Lower leg skin (tissue), 3 donors: ENCODE data around the gene BIRC7.

Source experiments
- POLR2A ChIP-seq, 2 donors: fragments of 450-650 bp; IDR thresholded peaks; one replicate each; pipeline ENCODE4 v1.6.1; 2016 to 2017; ENCODE audit warnings: antibody characterized with exemption in 2 of 2, mild to moderate bottlenecking in 1 of 2, moderate library complexity in 1 of 2
- TF ChIP-seq, protein P1 (sequence below), 3 donors: fragments of 450-650 bp; IDR thresholded peaks; one replicate each; pipeline ENCODE4 v1.5.1; 2016; ENCODE audit warnings: antibody characterized with exemption in 3 of 3, mild to moderate bottlenecking in 3 of 3, moderate library complexity in 2 of 3

DNA sequence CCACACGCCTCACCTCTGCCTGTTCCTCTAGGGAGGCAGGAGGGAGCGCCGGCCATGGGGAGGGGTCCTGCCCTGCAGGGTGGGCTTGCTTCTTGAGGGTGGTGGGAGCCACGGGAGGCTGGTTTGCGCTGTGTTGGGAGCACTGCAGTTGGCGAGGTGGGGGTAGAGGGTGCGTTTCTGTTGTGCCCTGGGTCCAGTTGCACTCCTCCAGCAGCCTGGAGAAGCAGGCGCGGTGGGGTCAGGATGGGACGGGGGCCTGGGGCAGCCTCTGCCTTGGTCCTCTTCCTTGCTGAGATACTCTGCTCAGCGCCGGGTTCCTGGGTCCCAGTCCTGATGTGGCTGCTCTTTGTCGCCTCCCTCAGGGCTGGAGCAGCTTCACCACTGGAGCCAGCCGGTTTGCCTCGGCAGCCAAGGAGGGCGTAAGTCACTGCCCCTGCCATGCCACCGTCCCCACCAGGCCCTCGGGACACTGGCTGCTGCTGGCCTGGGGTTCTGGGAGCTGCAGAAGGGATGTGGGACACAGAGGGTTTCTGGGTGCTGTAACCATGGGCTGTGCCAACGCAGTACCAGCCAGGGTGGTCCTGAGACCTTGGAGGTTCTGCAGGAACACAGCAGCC lies 45.3 kb downstream of the BIRC7 start:
- TF ChIP-seq, protein P1, sequence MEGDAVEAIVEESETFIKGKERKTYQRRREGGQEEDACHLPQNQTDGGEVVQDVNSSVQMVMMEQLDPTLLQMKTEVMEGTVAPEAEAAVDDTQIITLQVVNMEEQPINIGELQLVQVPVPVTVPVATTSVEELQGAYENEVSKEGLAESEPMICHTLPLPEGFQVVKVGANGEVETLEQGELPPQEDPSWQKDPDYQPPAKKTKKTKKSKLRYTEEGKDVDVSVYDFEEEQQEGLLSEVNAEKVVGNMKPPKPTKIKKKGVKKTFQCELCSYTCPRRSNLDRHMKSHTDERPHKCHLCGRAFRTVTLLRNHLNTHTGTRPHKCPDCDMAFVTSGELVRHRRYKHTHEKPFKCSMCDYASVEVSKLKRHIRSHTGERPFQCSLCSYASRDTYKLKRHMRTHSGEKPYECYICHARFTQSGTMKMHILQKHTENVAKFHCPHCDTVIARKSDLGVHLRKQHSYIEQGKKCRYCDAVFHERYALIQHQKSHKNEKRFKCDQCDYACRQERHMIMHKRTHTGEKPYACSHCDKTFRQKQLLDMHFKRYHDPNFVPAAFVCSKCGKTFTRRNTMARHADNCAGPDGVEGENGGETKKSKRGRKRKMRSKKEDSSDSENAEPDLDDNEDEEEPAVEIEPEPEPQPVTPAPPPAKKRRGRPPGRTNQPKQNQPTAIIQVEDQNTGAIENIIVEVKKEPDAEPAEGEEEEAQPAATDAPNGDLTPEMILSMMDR (IDR thresholded peaks at IDR 0.05): no peak
- no peak for TF ChIP-seq POLR2A (IDR thresholded peaks at IDR 0.05)
